Measurements from ENCODE around the gene MCOLN1. TPM values are rescaled to one million over a fixed set of nuclear protein-coding genes. Genes with fewer than 3 reads are reported as not detected.

The MCOLN1 gene
- total RNA-seq, 2 donors from 2014 or later: 17.8 to 26.5 TPM

DNA sequence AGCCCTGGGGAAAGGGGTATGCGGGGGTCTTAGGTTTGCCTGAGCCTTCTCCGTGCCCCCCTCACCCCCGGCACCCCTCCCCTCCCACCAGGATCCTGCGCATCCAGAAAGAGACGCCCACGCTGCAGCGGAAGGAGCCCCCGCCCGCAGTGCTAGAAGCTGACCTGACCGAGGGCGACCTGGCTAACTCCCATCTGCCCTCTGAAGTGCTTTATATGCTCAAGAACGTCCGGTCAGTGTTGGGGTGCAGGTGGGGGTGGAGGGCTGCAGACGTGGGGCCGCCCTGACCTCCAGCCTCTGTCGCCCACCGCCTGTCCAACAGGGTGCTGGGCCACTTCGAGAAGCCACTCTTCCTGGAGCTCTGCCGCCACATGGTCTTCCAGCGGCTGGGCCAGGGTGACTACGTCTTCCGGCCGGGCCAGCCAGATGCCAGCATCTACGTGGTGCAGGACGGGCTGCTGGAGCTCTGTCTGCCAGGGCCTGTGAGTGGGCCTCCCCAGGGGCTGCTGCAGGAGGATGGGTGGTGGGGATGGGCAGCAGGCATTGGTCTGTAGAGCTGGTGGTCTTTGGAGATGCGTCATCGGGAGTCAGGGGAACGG, 17.5 kb downstream of the MCOLN1 start:
- TF ChIP-seq, protein P1, sequence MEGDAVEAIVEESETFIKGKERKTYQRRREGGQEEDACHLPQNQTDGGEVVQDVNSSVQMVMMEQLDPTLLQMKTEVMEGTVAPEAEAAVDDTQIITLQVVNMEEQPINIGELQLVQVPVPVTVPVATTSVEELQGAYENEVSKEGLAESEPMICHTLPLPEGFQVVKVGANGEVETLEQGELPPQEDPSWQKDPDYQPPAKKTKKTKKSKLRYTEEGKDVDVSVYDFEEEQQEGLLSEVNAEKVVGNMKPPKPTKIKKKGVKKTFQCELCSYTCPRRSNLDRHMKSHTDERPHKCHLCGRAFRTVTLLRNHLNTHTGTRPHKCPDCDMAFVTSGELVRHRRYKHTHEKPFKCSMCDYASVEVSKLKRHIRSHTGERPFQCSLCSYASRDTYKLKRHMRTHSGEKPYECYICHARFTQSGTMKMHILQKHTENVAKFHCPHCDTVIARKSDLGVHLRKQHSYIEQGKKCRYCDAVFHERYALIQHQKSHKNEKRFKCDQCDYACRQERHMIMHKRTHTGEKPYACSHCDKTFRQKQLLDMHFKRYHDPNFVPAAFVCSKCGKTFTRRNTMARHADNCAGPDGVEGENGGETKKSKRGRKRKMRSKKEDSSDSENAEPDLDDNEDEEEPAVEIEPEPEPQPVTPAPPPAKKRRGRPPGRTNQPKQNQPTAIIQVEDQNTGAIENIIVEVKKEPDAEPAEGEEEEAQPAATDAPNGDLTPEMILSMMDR (IDR thresholded peaks at IDR 0.05): no peak
- Histone ChIP-seq H3K4me3 (no peak overlapping the region), H3K9me3 (no peaks in the 10 kb centered on the region), H3K36me3 (peaks cover 25% of the 10 kb centered on the region), H3K4me1 (peaks cover 4% of the 10 kb centered on the region), H3K9ac (ENCODE audit: low read depth in 2 of 2, low read length in 2 of 2) (no peak overlapping the region), H3K27ac (no peak overlapping the region), H3K27me3 (no peaks in the 10 kb centered on the region)
- no peak for DNase-seq
- intact Hi-C loops (cut with DNase I): no loop called here

DNA sequence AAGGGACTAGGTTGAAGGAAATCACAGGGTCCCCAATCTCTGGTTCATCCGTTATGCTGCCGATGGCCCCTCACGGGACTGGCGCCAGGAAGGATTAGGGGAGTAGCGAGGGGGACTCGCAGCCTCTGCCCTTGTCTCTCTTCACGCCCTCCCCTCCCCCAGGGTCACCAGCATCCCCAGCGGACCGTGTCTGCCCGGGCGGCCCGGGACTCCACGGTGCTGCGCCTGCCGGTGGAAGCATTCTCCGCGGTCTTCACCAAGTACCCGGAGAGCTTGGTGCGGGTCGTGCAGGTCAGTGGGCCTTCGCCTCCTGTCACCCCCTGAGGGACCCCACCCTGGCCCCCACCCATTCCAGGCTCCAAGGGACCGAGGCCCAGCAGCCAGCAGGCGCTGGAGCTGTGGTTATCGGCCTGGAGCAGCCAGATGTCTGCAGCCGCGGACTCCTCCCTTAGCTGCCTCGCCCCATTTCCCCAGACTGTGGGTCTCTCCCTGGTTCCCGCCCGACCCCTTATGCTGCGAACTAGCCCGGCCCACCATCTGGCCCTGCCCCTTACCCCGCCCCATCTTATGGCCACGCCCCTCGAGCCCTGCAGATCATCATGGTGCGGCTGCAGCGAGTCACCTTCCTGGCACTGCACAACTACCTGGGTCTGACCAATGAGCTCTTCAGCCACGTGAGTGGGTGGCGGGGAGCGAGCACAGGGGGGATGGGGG, 18.5 kb downstream of the MCOLN1 start:
- H3K9ac ChIP-seq (ENCODE audit: low read depth in 2 of 2, low read length in 2 of 2): no peak overlapping the region
- DNase-seq: no peak
- no peaks in the 10 kb centered on the region for H3K9me3 ChIP-seq
- intact Hi-C loops (cut with DNase I): no loop called here
- TF ChIP-seq, protein P1 (IDR thresholded peaks at IDR 0.05): no peak
- H3K27me3 ChIP-seq: no peaks in the 10 kb centered on the region
- H3K36me3 ChIP-seq: peaks cover 25% of the 10 kb centered on the region
- H3K4me1 ChIP-seq: peaks cover 4% of the 10 kb centered on the region
- H3K4me3 ChIP-seq: no peak overlapping the region
- H3K27ac ChIP-seq: no peak overlapping the region

DNA sequence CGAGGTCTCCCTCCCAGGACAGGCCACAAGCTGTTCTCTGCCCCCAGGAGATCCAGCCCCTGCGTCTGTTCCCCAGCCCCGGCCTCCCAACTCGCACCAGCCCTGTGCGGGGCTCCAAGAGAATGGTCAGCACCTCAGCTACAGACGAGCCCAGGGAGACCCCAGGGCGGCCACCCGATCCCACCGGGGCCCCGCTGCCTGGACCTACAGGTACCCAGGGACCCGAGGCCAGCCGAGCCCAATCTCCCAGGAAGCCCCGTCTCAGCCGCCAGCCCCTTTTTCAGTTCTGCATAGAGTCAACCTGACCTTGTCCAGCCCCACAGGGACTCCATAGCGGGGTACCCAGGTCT, 19.0 kb downstream of the MCOLN1 start:
- TF ChIP-seq, protein P1 (IDR thresholded peaks at IDR 0.05): no peak
- no peak overlapping the region for H3K27ac ChIP-seq
- no peak overlapping the region for H3K9ac ChIP-seq (ENCODE audit: low read depth in 2 of 2, low read length in 2 of 2)
- H3K4me3 ChIP-seq: no peak overlapping the region
- no peaks in the 10 kb centered on the region for H3K27me3 ChIP-seq
- peaks cover under 1% of the 10 kb centered on the region for H3K4me1 ChIP-seq
- H3K9me3 ChIP-seq: no peaks in the 10 kb centered on the region
- no peak for DNase-seq
- H3K36me3 ChIP-seq: peaks cover 25% of the 10 kb centered on the region
- intact Hi-C loops (cut with DNase I): no loop called here

DNA sequence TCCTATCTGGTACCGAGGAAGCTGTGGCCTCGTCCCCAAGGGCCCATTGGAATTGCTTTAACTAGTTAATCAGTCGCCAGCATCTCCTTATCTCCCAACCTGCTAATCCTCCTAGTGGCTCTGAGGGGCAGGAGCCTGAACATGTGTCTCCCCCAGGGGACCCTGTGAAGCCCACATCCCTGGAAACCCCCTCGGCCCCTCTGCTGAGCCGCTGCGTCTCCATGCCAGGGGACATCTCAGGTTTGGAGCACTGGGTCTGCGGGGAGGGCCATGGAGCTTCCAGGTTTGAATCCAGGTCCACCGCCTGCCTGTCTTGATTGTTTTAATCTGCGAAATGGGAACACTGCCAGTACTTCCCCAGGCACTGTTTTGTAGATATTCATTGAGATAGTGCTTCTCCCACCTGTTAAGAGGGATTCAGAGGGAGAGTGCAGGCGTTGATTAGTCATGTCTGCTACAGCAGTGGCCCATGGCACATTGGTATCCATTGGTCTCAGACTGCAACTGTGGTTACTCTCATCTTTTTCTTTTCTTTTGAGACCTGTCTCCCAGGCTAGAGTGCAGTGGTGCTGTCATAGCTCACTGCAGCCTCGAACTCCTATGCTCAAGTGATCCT, 19.5 kb downstream of the MCOLN1 start:
- no peak for DNase-seq
- no peak overlapping the region for H3K9ac ChIP-seq (ENCODE audit: low read depth in 2 of 2, low read length in 2 of 2)
- no peaks in the 10 kb centered on the region for H3K4me1 ChIP-seq
- H3K9me3 ChIP-seq: no peaks in the 10 kb centered on the region
- no peak overlapping the region for H3K27ac ChIP-seq
- TF ChIP-seq, protein P1 (IDR thresholded peaks at IDR 0.05): no peak
- intact Hi-C loops (cut with DNase I): no loop called here
- H3K27me3 ChIP-seq: no peaks in the 10 kb centered on the region
- H3K36me3 ChIP-seq: peaks cover 25% of the 10 kb centered on the region
- H3K4me3 ChIP-seq: no peak overlapping the region

DNA sequence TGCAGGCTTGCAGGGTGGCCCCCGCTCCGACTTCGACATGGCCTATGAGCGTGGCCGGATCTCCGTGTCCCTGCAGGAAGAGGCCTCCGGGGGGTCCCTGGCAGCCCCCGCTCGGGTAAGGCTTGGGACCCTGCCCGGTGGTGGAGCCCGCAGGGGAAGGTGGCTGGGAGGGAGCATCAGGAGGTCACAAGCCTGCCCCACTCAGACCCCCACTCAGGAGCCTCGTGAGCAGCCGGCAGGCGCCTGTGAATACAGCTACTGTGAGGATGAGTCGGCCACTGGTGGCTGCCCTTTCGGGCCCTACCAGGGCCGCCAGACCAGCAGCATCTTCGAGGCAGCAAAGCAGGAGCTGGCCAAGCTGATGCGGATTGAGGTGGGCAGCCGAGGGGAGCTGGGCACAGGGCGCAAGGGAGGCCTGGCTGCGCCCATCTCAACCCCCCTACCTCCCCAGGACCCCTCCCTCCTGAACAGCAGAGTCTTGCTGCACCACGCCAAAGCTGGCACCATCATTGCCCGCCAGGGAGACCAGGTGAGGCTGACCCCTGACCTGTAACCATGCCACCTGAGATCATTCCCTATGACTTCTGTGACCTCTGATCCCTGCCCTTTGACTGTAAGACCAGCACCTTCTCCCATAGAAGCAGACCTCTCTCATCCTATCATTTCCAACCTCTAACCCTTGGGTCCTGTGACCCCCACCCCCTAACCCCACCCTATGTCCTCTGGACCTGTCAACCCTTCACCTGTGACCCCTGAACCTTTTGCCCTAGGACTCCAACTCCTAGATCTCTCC, 20.3 kb downstream of the MCOLN1 start:
- no peak for DNase-seq
- Histone ChIP-seq H3K4me3 (no peak overlapping the region), H3K27me3 (no peaks in the 10 kb centered on the region), H3K9ac (ENCODE audit: low read depth in 2 of 2, low read length in 2 of 2) (no peak overlapping the region), H3K27ac (no peak overlapping the region), H3K9me3 (no peaks in the 10 kb centered on the region), H3K4me1 (no peaks in the 10 kb centered on the region), H3K36me3 (peaks cover 25% of the 10 kb centered on the region)
- intact Hi-C loops (cut with DNase I): no loop called here
- TF ChIP-seq, protein P1 (IDR thresholded peaks at IDR 0.05): no peak
